Endothelial cell of umbilical vein (primary cell): Measurements from ENCODE around the gene TMC4. TPM values are rescaled to one million over a fixed set of nuclear protein-coding genes. Genes with fewer than 3 reads are reported as not detected.

ENCODE experiments used
- BruUV-seq: library from RNA; stranded (reverse); fragments of 400-500 nt; replicated peaks from 2 replicates; lab custom pipeline; 2021; lab: Mats Ljungman, UMichigan
- CTCF ChIA-PET: fragments of 300-600, 350-600 bp; sonication (Branson Sonifier 250); formaldehyde crosslinking; loops from one replicate; lab custom pipeline; 2021; ENCODE audit warnings: antibody characterized with exemption, inconsistent platforms; lab: Charles Lee
- POLR2A ChIA-PET: fragments of 300-600, 350-600 bp; sonication (Branson Sonifier 250); formaldehyde crosslinking; loops from one replicate; lab custom pipeline; 2021; ENCODE audit warnings: antibody characterized with exemption, inconsistent platforms; lab: Charles Lee
- DNase-seq: peaks from one replicate; pipeline ENCODE4 v3.0.0-alpha.2; 2011; ENCODE audit warnings: low read depth, low spot score
- FAIRE-seq: peaks from 2 replicates; lab custom pipeline; 2011; peaks lifted over from hg19 to GRCh38; lab: Jason Lieb, UNC
- H2AFZ ChIP-seq: 2 replicates; pipeline ENCODE4 v1.6.0; 2012; ENCODE audit warnings: low read depth, low read length, control low read depth, inconsistent platforms
- H3K27ac ChIP-seq: 2 replicates; pipeline ENCODE4 v1.5.1; 2011; ENCODE audit warnings: low read depth, mild to moderate bottlenecking, control low read depth, low read length, moderate library complexity; ENCODE audit not compliant: insufficient read depth
- H3K27me3 ChIP-seq, 2 experiments: 2 replicates each; pipeline versions ENCODE4 v1.6.0 to v1.6.1; 2011; ENCODE audit warnings: low read length in 2 of 2, mixed read lengths in 1 of 2; ENCODE audit not compliant: control insufficient read depth in 2 of 2, insufficient read depth in 2 of 2
- H3K36me3 ChIP-seq, 2 experiments: 2 replicates in 1 of 2; 3 replicates in 1 of 2; pipeline ENCODE4 v1.5.1; 2011; ENCODE audit warnings: low read length in 2 of 2, mild to moderate bottlenecking in 1 of 2, moderate library complexity in 1 of 2; ENCODE audit not compliant: control insufficient read depth in 2 of 2, insufficient read depth in 2 of 2; ENCODE audit errors: extremely low read depth in 1 of 2
- H3K4me1 ChIP-seq: 3 replicates; pipeline ENCODE4 v1.5.1; 2011; ENCODE audit warnings: mild to moderate bottlenecking, low read length; ENCODE audit not compliant: control insufficient read depth, insufficient read depth; ENCODE audit errors: extremely low read depth
- H3K4me2 ChIP-seq: 2 replicates; pipeline ENCODE4 v1.6.1; 2011; ENCODE audit warnings: low read length, control low read depth, mixed read lengths; ENCODE audit not compliant: insufficient read depth
- H3K4me3 ChIP-seq, 3 experiments: fragments of 200-600 bp in 1 of 3; sonication (generic), shearing (Covaris generic) in 1 of 3; replicated peaks in 1 of 3; 2 replicates each; pipeline ENCODE4 v1.5.1; 2011 to 2016; ENCODE audit warnings: control low read depth in 3 of 3, low read length in 3 of 3, mild to moderate bottlenecking in 2 of 3, inconsistent platforms in 1 of 3, low read depth in 1 of 3, moderate library complexity in 1 of 3; ENCODE audit not compliant: insufficient read depth in 1 of 3
- H3K79me2 ChIP-seq: 2 replicates; pipeline ENCODE4 v1.6.0; 2012; ENCODE audit warnings: low read length, inconsistent platforms; ENCODE audit not compliant: control insufficient read depth, insufficient read depth
- H3K9ac ChIP-seq: replicated peaks from 2 replicates; pipeline ENCODE3; 2011; ENCODE audit warnings: low read length, control low read depth; ENCODE audit not compliant: insufficient read depth; ENCODE audit errors: extremely low read depth
- H3K9me1 ChIP-seq: replicated peaks from 3 replicates; pipeline ENCODE4 v1.6.0; 2011; ENCODE audit warnings: mild to moderate bottlenecking, low read length; ENCODE audit not compliant: control insufficient read depth, insufficient read depth; ENCODE audit errors: extremely low read depth
- H3K9me3 ChIP-seq: replicated peaks from 2 replicates; pipeline ENCODE4 v1.5.1; 2012; ENCODE audit warnings: low read length, inconsistent platforms; ENCODE audit not compliant: control insufficient read depth, insufficient read depth
- H4K20me1 ChIP-seq: replicated peaks from 2 replicates; pipeline ENCODE3; 2011; ENCODE audit warnings: mild to moderate bottlenecking, low read length; ENCODE audit not compliant: control insufficient read depth, insufficient read depth; ENCODE audit errors: extremely low read depth
- EZH2 ChIP-seq: IDR thresholded peaks from 2 replicates; pipeline ENCODE4 v1.6.1; 2012; ENCODE audit warnings: borderline replicate concordance, low read depth, mild to moderate bottlenecking, moderate library complexity, low read length, inconsistent platforms; ENCODE audit not compliant: severe bottlenecking
- FOS ChIP-seq: IDR thresholded peaks from 2 replicates; pipeline ENCODE4 v1.6.1; 2011; ENCODE audit warnings: mild to moderate bottlenecking, low read length, moderate library complexity, borderline replicate concordance; ENCODE audit not compliant: insufficient read depth
- GATA2 ChIP-seq: IDR thresholded peaks from 2 replicates; pipeline ENCODE4 v1.7.0; 2011; ENCODE audit warnings: low read depth, mild to moderate bottlenecking, moderate library complexity, mixed read lengths, low read length; ENCODE audit not compliant: insufficient read length, insufficient read depth
- JUN ChIP-seq: IDR thresholded peaks from 2 replicates; pipeline ENCODE4 v1.6.1; 2011; ENCODE audit warnings: borderline replicate concordance, low read depth; ENCODE audit not compliant: insufficient read length, insufficient read depth
- MYC ChIP-seq: IDR thresholded peaks from one replicate; pipeline ENCODE4 v1.6.1; 2011; ENCODE audit warnings: mild to moderate bottlenecking, low read depth, low read length
- POLR2A ChIP-seq: IDR thresholded peaks from 2 replicates; pipeline ENCODE4 v1.6.1; 2012; ENCODE audit warnings: low read depth, mild to moderate bottlenecking, control low read depth, low read length
- POLR2AphosphoS5 ChIP-seq: IDR thresholded peaks from 2 replicates; pipeline ENCODE4 v1.6.1; 2012; ENCODE audit warnings: low read depth, mild to moderate bottlenecking, control low read depth, low read length, moderate library complexity; ENCODE audit not compliant: insufficient read depth
- dilution Hi-C: fragments of 300-500 bp; cut with MboI; formaldehyde crosslinking; loops from one replicate; pipeline ENCODE4 v1.15.0; 2019; ENCODE audit warnings: low sequenced_read_pairs; ENCODE audit not compliant: extremely low pct_ligation_motif_present
- intact Hi-C: fragments of 100-400 bp; cut with micrococcal nuclease; formaldehyde crosslinking; loops from one replicate; pipeline ENCODE4 v1.10.0; 2022
- polyA plus RNA-seq, 4 experiments: library from polyadenylated mRNA; depleted of rRNA in 3 of 4; stranded (reverse) in 3 of 4; unstranded in 1 of 4; fragments of >200 nt; gene quantifications; 2 replicates each; pipeline versions ENCODE4 v1.2.1 to v1.2.3, GENCODE V29; 2011 to 2012; ENCODE audit warnings: missing spikeins in 1 of 4
- total RNA-seq: library from RNA; stranded (reverse); gene quantifications from 2 replicates; pipeline ENCODE4 v1.2.3, GENCODE V29; 2021
- TF ChIP-seq, protein P1 (sequence below): IDR thresholded peaks from 2 replicates; pipeline ENCODE4 v1.6.1; 2011; ENCODE audit not compliant: insufficient read depth, insufficient read length
- TF ChIP-seq, protein P2 (sequence below), 2 donors: IDR thresholded peaks; 1 replicate in 1 of 2; 2 replicates in 1 of 2; pipeline ENCODE4 v1.5.1; 2011; ENCODE audit warnings: low read length in 2 of 2, mild to moderate bottlenecking in 2 of 2, moderate library complexity in 2 of 2, control low read depth in 1 of 2, inconsistent platforms in 1 of 2, low read depth in 1 of 2; ENCODE audit not compliant: insufficient read depth in 1 of 2; ENCODE audit errors: extremely low read depth in 1 of 2

Gene TMC4
- total and polyA plus RNA-seq, 2 donors (not counting 3 experiments of a cell fraction or from before 2014, with no cell fraction given) = 0.71 to 1.7 TPM

GRCh38 chr19:54201172-54201701 is 28.3 kb upstream of the TMC4 start:
- POLR2A ChIA-PET = interaction anchor here (0.7 to 6.0 kb wide), 7 partner anchors 9 to 680 kb away, joined by 3 to 91 read pairs (median 4); partner anchors contain the start of genes CNOT3, MBOAT7, MYADM and PRPF31

More at GRCh38 chr19:54201172-54201701, 28.3 kb upstream of the TMC4 start:
- H3K27me3 ChIP-seq = no peaks in the 10 kb centered on the region
- peaks cover 56% of the 10 kb centered on the region for H3K79me2 ChIP-seq
- FAIRE-seq (no peak), DNase-seq (no peak)
- peak overlapping the region; percentile 95 for H3K9ac ChIP-seq
- H3K36me3 ChIP-seq = peaks cover 32 to 34% of the 10 kb centered on the region in 2 experiments
- no peak for TF ChIP-seq EZH2
- TF ChIP-seq GATA2 = no peak
- no peak for TF ChIP-seq POLR2AphosphoS5
- no peak for TF ChIP-seq POLR2A
- TF ChIP-seq JUN = no peak
- TF ChIP-seq, protein P1, sequence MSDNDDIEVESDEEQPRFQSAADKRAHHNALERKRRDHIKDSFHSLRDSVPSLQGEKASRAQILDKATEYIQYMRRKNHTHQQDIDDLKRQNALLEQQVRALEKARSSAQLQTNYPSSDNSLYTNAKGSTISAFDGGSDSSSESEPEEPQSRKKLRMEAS = no peak
- TF ChIP-seq FOS = no peak
- TF ChIP-seq, protein P2, sequence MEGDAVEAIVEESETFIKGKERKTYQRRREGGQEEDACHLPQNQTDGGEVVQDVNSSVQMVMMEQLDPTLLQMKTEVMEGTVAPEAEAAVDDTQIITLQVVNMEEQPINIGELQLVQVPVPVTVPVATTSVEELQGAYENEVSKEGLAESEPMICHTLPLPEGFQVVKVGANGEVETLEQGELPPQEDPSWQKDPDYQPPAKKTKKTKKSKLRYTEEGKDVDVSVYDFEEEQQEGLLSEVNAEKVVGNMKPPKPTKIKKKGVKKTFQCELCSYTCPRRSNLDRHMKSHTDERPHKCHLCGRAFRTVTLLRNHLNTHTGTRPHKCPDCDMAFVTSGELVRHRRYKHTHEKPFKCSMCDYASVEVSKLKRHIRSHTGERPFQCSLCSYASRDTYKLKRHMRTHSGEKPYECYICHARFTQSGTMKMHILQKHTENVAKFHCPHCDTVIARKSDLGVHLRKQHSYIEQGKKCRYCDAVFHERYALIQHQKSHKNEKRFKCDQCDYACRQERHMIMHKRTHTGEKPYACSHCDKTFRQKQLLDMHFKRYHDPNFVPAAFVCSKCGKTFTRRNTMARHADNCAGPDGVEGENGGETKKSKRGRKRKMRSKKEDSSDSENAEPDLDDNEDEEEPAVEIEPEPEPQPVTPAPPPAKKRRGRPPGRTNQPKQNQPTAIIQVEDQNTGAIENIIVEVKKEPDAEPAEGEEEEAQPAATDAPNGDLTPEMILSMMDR (IDR thresholded peaks at IDR 0.05; ENCODE audit: extremely low read depth in 1 of 2, insufficient read depth in 1 of 2, low read depth in 1 of 2, low read length in 2 of 2) = no peak
- no peak for TF ChIP-seq MYC
- H3K4me1 ChIP-seq = peaks cover 40% of the 10 kb centered on the region
- BruUV-seq = TSS peak; percentile 54
- peak overlapping the region; percentile 91 for H3K27ac ChIP-seq
- H3K4me2 ChIP-seq = peak overlapping the region; percentile 96
- H3K9me3 ChIP-seq = no peaks in the 10 kb centered on the region
- dilution Hi-C loops (no loop called here), intact Hi-C loops (loop anchor here (5.0 kb wide), 2 partner anchors 39 to 246 kb away; partner anchors contain the start of gene LENG8)
- CTCF ChIA-PET = interaction anchor here (1.4 to 2.0 kb wide), 2 partner anchors 10 to 65 kb away, joined by 8 read pairs; partner anchors contain the start of gene TSEN34
- no peak overlapping the region for H2AFZ ChIP-seq
- no peaks in the 10 kb centered on the region for H3K9me1 ChIP-seq
- H3K4me3 ChIP-seq = peak overlapping the region; percentile 45 to 97 (median 64)
- H4K20me1 ChIP-seq = peaks cover 3% of the 10 kb centered on the region
